Loucy (cell line): ENCODE data around the gene ATOH1.

Source experiments
- CTCF ChIP-seq: fragments of 200-600 bp; sonication (generic); conservative IDR thresholded peaks from 2 replicates; pipeline ENCODE4 v1.5.1; 2014; ENCODE audit warnings: mild to moderate bottlenecking, antibody characterized with exemption, low read length
- EZH2phosphoT487 ChIP-seq: fragments of 200-600 bp; IDR thresholded peaks from 2 replicates; pipeline ENCODE4 v1.6.1; 2018; ENCODE audit warnings: antibody characterized with exemption, mild to moderate bottlenecking, moderate library complexity, borderline replicate concordance

GRCh38 chr4:93814722-93815121, 13.8 kb upstream of the ATOH1 start:
- TF ChIP-seq CTCF (no peak), EZH2phosphoT487 (no peak)
